ENCODE measurements around the gene DEFB113. TPM values are rescaled to one million over a fixed set of nuclear protein-coding genes. Genes with fewer than 3 reads are reported as not detected.
A peak's percentile ranks its signal among the peaks of the same experiment; 100 is the strongest.
"Not testable (repeated sequence)": the region's sequence is repeated elsewhere in the genome, so short reads cannot be mapped to it uniquely, and the experiment has no call there.

Gene DEFB113
- total and polyA plus RNA-seq, 2 of the 4 experiments (the other 2 are of a cell fraction): not detected

DNA sequence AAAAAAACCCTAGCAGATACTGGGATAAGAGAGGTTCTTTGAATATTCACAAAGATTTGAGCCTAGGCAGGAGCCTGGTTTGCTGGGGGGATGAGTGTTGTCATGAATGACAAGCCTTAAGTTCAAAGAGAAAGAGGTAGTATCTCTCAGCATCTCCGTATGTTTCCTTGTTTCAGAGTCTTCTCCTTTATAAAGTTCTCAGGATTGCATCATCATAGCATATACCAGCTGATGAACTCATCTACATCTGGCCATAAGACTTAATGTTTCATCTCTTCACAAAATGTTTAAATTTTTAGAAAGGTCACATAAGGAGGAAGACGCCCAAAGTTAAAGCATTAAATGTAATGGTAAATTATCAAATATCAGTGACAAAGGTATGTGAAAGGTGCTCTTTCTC is 22.6 kb downstream of the DEFB113 start:
- Histone ChIP-seq H2BK5ac (ENCODE audit: low read depth, low read length, poor library complexity, severe bottlenecking) (no peak overlapping the region), H3K79me1 (ENCODE audit: low read depth in 1 of 2, low read length in 2 of 2) (no peaks in the 10 kb centered on the region), H3K27ac (ENCODE audit: insufficient read depth, low read length) (no peak overlapping the region), H2BK20ac (ENCODE audit: low read depth, low read length) (no peak overlapping the region), H4K20me1 (ENCODE audit: insufficient read depth, low read length) (no peaks in the 10 kb centered on the region), H3K9me3 (ENCODE audit: control insufficient read depth, insufficient read depth, low read length) (no peaks in the 10 kb centered on the region), H2BK15ac (ENCODE audit: low read depth, low read length) (no peak overlapping the region), H2BK120ac (ENCODE audit: low read depth, low read length) (no peak overlapping the region), H3K9me1 (ENCODE audit: insufficient read depth, low read length) (no peaks in the 10 kb centered on the region), H3K4me2 (ENCODE audit: low read depth, low read length) (no peak overlapping the region), H2AFZ (replicated peaks; ENCODE audit: low read length, poor library complexity) (no peak overlapping the region), H4K5ac (ENCODE audit: low read depth, low read length) (no peak overlapping the region), H3K4ac (ENCODE audit: low read depth, low read length) (no peak overlapping the region), H3K56ac (ENCODE audit: extremely low read depth, insufficient read depth, low read length) (no peak overlapping the region), H3K4me1 (ENCODE audit: control insufficient read depth, insufficient read depth, low read length) (no peaks in the 10 kb centered on the region), H4K91ac (ENCODE audit: insufficient read depth, low read depth, low read length) (no peak overlapping the region), H3K18ac (ENCODE audit: low read depth, low read length) (no peak overlapping the region), H2AK5ac (ENCODE audit: low read depth, low read length) (no peak overlapping the region), H3K14ac (replicated peaks; ENCODE audit: low read depth, low read length) (no peak overlapping the region), H3K9ac (ENCODE audit: low read depth, low read length) (no peak overlapping the region), H3K27me3 (ENCODE audit: control insufficient read depth, insufficient read depth, low read length) (no peaks in the 10 kb centered on the region), H3K23ac (ENCODE audit: low read depth, low read length) (no peak overlapping the region), H4K8ac (ENCODE audit: low read depth in 2 of 2, low read length in 2 of 2) (no peak overlapping the region), H2AK9ac (replicated peaks; ENCODE audit: low read depth, low read length, poor library complexity) (no peak overlapping the region), H3K4me3 (ENCODE audit: insufficient read depth, low read depth, low read length) (no peak overlapping the region), H3K36me3 (ENCODE audit: control insufficient read depth, insufficient read depth, low read length) (no peaks in the 10 kb centered on the region)
- dilution Hi-C loops (cut with HindIII; ENCODE audit: low sequenced_read_pairs, unreplicated experiment) (no loop called here), intact Hi-C loops (cut with micrococcal nuclease) (no loop called here), in situ Hi-C loops (cut with MboI; ENCODE audit: low sequenced_read_pairs) (no loop called here)
- ATAC-seq (ENCODE audit: low read depth): no peak
- DNase-seq: no peak
- BruUV-seq (replicated peaks): no TSS peak
- no CpG with 5 or more reads among the region's 2 CpGs for WGBS, 2 experiments (ENCODE audit: extremely low coverage in 2 of 2, insufficient read length in 1 of 2)
- CTCF ChIA-PET: no interaction called here
- TF ChIP-seq MXI1 (IDR thresholded peaks at IDR 0.05; ENCODE audit: borderline replicate concordance, low read depth, low read length) (no peak), SMC3 (IDR thresholded peaks at IDR 0.05; ENCODE audit: low read depth, low read length) (no peak), CHD1 (IDR thresholded peaks at IDR 0.05; ENCODE audit: low read depth, low read length) (no peak), FOS (IDR thresholded peaks at IDR 0.05; ENCODE audit: low read depth, low read length) (no peak), CEBPB (IDR thresholded peaks at IDR 0.05; ENCODE audit: low read depth, low read length) (peak; percentile 42; the same call in 1 of the 2 replicates), MAFK (IDR thresholded peaks at IDR 0.05; ENCODE audit: low read depth, low read length) (no peak)
- POLR2A ChIA-PET (ENCODE audit: unreplicated experiment): no interaction called here

DNA sequence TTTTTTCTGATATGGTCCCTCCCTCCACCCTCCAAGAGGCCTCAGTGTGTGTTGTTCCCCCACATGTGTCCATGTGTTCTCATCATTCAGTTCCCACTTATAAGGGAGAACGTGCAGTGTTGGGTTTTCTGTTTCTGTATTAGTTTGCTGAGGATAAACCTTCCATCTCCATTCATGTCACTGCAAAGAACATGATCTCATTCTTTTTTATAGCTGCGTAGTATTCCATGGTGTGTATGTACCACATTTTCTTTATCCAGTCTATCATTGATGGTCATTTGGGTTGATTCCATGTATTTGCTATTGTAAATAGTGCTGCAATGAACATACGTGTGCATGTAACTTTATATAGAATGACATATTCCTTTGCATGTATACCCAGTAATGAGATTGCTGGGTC is 25.4 kb downstream of the DEFB113 start:
- H4K20me1 ChIP-seq (ENCODE audit: insufficient read depth, low read length); H3K27ac ChIP-seq (ENCODE audit: insufficient read depth, low read length); H3K4me2 ChIP-seq (ENCODE audit: low read depth, low read length); H3K27me3 ChIP-seq (ENCODE audit: control insufficient read depth, insufficient read depth, low read length); DNase-seq; H3K18ac ChIP-seq (ENCODE audit: low read depth, low read length); POLR2A ChIA-PET (ENCODE audit: unreplicated experiment); H3K9ac ChIP-seq (ENCODE audit: low read depth, low read length); dilution Hi-C loops (cut with HindIII; ENCODE audit: low sequenced_read_pairs, unreplicated experiment); H3K9me3 ChIP-seq (ENCODE audit: control insufficient read depth, insufficient read depth, low read length); CTCF ChIA-PET; H2BK15ac ChIP-seq (ENCODE audit: low read depth, low read length); H3K79me1 ChIP-seq (ENCODE audit: low read depth in 1 of 2, low read length in 2 of 2); H2AK5ac ChIP-seq (ENCODE audit: low read depth, low read length); H2BK5ac ChIP-seq (ENCODE audit: low read depth, low read length, poor library complexity, severe bottlenecking); H3K4ac ChIP-seq (ENCODE audit: low read depth, low read length); H3K4me1 ChIP-seq (ENCODE audit: control insufficient read depth, insufficient read depth, low read length); H2AK9ac ChIP-seq (replicated peaks; ENCODE audit: low read depth, low read length, poor library complexity); H2BK120ac ChIP-seq (ENCODE audit: low read depth, low read length); H4K5ac ChIP-seq (ENCODE audit: low read depth, low read length); ATAC-seq (ENCODE audit: low read depth); BruUV-seq (replicated peaks); H3K9me1 ChIP-seq (ENCODE audit: insufficient read depth, low read length); H2AFZ ChIP-seq (replicated peaks; ENCODE audit: low read length, poor library complexity); in situ Hi-C loops (cut with MboI; ENCODE audit: low sequenced_read_pairs); H2BK20ac ChIP-seq (ENCODE audit: low read depth, low read length); H3K56ac ChIP-seq (ENCODE audit: extremely low read depth, insufficient read depth, low read length); H4K8ac ChIP-seq (ENCODE audit: low read depth in 2 of 2, low read length in 2 of 2); H3K23ac ChIP-seq (ENCODE audit: low read depth, low read length); H4K91ac ChIP-seq (ENCODE audit: insufficient read depth, low read depth, low read length); intact Hi-C loops (cut with micrococcal nuclease); H3K14ac ChIP-seq (replicated peaks; ENCODE audit: low read depth, low read length); H3K36me3 ChIP-seq (ENCODE audit: control insufficient read depth, insufficient read depth, low read length); H3K4me3 ChIP-seq (ENCODE audit: insufficient read depth, low read depth, low read length): not testable (repeated sequence)
- no CpG with 5 or more reads among the region's 3 CpGs for WGBS, 2 experiments (ENCODE audit: extremely low coverage in 2 of 2, insufficient read length in 1 of 2)
